HUES6 (cell line): ENCODE data around the gene MTOR.

ENCODE experiments used
- H3K27ac ChIP-seq: 2 replicates; pipeline ENCODE4 v1.7.0; 2013; ENCODE audit warnings: low read depth, mild to moderate bottlenecking, low read length, inconsistent platforms
- H3K27me3 ChIP-seq: 2 replicates; pipeline ENCODE4 v1.6.1; 2013; ENCODE audit warnings: low read length; ENCODE audit not compliant: control insufficient read depth, insufficient read depth
- H3K36me3 ChIP-seq: 2 replicates; pipeline ENCODE4 v1.6.1; 2013; ENCODE audit warnings: low read length; ENCODE audit not compliant: control insufficient read depth, insufficient read depth
- H3K4me1 ChIP-seq: 2 replicates; pipeline ENCODE4 v1.6.1; 2013; ENCODE audit warnings: low read length; ENCODE audit not compliant: control insufficient read depth, insufficient read depth
- H3K4me3 ChIP-seq: 2 replicates; pipeline ENCODE4 v1.5.1; 2013; ENCODE audit warnings: low read depth, low read length
- H3K9ac ChIP-seq: one replicate; pipeline ENCODE4 v1.6.1; 2013; ENCODE audit warnings: mild to moderate bottlenecking, low read length
- H3K9me3 ChIP-seq: 2 replicates; pipeline ENCODE4 v1.6.1; 2013; ENCODE audit warnings: low read depth, low read length; ENCODE audit not compliant: control insufficient read depth, insufficient read depth

MTOR gene

GRCh38 chr1:11059968-11060830 lies 202.2 kb downstream of the MTOR start, which contains the start of gene SRM:
SRM (minus strand) TSS chr1:11060018; CDS start chr1:11059943, 75 bp downstream.
- H3K4me3 ChIP-seq, result peak within 1 kb of the TSS; percentile 98
- H3K9ac ChIP-seq, result peak within 1 kb of the TSS; percentile 95
- peaks cover 41% of the 10 kb centered on the region for H3K36me3 ChIP-seq
- H3K27me3 ChIP-seq, result no peaks in the 10 kb centered on the region
- no peaks in the 10 kb centered on the region for H3K9me3 ChIP-seq
- H3K27ac ChIP-seq, result peak within 1 kb of the TSS; percentile 78; the same call in 1 of the 2 replicates
- peaks cover 10% of the 10 kb centered on the region for H3K4me1 ChIP-seq

GRCh38 chr1:11059155-11059967 lies 203.0 kb downstream of the MTOR start:
- H3K36me3 ChIP-seq, result peaks cover 39% of the 10 kb centered on the region

GRCh38 chr1:11058595-11059154 lies 203.7 kb downstream of the MTOR start:
- peaks cover 10% of the 10 kb centered on the region for H3K4me1 ChIP-seq
- H3K36me3 ChIP-seq, result peaks cover 42% of the 10 kb centered on the region
- peak overlapping the region; percentile 92 for H3K4me3 ChIP-seq
- H3K9me3 ChIP-seq, result no peaks in the 10 kb centered on the region
- peak overlapping the region; percentile 95 for H3K9ac ChIP-seq
- H3K27me3 ChIP-seq, result no peaks in the 10 kb centered on the region
- H3K27ac ChIP-seq, result no peak overlapping the region

More at GRCh38 chr1:11059155-11059967, 203.0 kb downstream of the MTOR start:
- no peaks in the 10 kb centered on the region for H3K27me3 ChIP-seq
- H3K27ac ChIP-seq, result peak overlapping the region; percentile 70; the same call in 1 of the 2 replicates
- H3K4me3 ChIP-seq, result peak overlapping the region; percentile 92
- peak overlapping the region; percentile 95 for H3K9ac ChIP-seq
- no peaks in the 10 kb centered on the region for H3K9me3 ChIP-seq
- H3K4me1 ChIP-seq, result peaks cover 10% of the 10 kb centered on the region

GRCh38 chr1:11058026-11058425 lies 204.3 kb downstream of the MTOR start:
- no peaks in the 10 kb centered on the region for H3K27me3 ChIP-seq
- H3K9me3 ChIP-seq, result no peaks in the 10 kb centered on the region
- H3K9ac ChIP-seq, result no peak overlapping the region
- no peak overlapping the region for H3K4me3 ChIP-seq
- no peak overlapping the region for H3K27ac ChIP-seq
- H3K36me3 ChIP-seq, result peaks cover 38% of the 10 kb centered on the region
- H3K4me1 ChIP-seq, result peaks cover 12% of the 10 kb centered on the region

- Histone ChIP-seq H3K36me3 (peaks cover 34% of the 10 kb centered on the region), H3K9me3 (no peaks in the 10 kb centered on the region), H3K4me3 (no peak overlapping the region), H3K9ac (no peak overlapping the region), H3K27me3 (no peaks in the 10 kb centered on the region), H3K4me1 (peaks cover 14% of the 10 kb centered on the region), H3K27ac (no peak overlapping the region)
These were observed 204.9 kb downstream of the MTOR start for GRCh38 chr1:11057477-11057876.
